Measurements from ENCODE around the gene ZBTB18. TPM values are rescaled to one million over a fixed set of nuclear protein-coding genes. Genes with fewer than 3 reads are reported as not detected.

ZBTB18 gene
- total RNA-seq, 1 donor from 2014 or later, result 10.2 TPM

DNA sequence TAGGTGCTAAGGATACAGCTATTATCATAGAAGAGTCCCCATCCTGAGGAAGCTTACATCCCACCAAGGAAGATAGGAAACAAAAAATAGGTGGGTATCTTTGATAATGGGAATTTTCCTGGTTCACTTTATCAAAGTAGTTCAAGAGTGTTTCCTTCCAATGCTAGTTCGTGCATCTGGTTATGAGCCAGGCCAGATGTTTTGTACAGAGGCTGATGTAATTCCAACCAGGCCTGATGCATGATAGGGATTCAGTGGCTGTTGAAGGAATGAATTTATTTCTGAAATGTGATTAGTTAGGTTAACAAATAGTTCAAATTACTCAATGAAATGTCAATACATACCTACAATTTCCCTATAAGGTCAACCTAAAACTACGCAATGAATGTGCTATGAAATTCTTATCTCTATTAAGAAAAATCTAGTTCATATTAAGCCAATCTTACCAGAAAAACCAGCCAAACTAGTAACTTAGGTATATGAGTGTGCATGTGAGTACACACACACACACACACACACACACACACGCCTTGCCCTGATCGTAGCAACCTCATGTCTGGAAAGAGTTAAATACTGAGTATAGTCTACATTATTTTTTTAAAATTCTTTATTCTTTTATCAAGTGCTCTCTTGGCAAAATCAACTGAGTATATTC is 9.5 kb upstream of the ZBTB18 start:
- intact Hi-C loops (cut with micrococcal nuclease), result no loop called here

DNA sequence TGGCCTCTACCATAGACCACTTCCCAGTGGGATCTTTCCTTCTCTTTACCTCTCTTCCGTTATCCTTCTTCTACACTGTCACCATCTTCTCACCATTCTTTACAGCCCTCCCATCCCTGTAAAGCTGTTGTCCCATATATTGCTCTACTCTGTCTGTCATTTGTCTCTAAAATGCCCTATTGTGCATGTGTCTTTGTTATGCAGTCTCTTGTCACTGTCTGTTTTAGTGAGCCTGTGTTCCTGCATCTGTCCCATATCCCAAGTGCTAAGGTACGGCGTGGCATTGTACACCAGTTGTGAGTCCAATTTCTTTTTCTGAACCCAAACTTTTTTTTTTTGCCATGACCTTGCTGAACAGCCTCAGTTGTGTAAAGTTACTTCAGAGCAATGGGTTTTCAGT is 8.8 kb upstream of the ZBTB18 start:
- intact Hi-C loops (cut with micrococcal nuclease), result no loop called here

DNA sequence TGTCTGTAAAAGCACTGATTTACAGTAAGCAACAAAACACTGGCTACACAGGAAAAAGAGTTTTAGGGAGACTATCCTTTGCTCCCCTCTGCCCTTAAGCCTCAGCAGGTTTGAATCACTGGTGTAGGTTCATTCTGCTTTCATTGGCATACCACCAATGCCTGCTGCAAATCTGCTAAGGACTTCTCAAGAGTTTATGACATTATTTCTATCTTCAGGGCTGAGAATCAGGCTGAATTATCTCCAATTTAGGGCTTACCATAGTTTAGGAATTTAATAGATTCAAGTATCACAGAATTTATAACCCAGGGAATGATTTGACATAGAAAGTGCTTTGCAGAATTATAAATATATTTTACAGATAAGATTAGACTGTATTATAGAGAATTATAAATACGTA is 6.7 kb upstream of the ZBTB18 start:
- intact Hi-C loops (cut with micrococcal nuclease), result no loop called here

DNA sequence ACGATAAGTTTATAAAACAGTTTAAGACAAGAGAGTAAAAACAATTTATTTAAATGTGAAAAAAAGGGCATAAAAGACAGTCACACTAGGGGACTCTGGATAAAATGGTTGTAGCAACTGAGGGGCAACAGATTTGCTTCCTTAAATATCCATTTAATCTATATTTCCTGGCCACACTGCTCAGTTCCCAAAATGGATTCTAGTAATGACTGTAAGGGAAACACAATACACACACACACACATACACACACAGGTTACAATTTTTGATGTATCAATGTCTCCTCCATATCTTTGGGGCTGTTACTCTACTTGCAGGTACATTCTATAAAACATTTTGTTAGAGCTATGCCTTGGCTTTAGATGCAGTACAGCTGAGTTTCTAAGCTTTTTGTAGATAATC is 4.8 kb upstream of the ZBTB18 start:
- intact Hi-C loops (cut with micrococcal nuclease), result loop anchor here (5.0 kb wide), 2 partner anchors 299 to 1111 kb away; no protein-coding TSS in a partner anchor

DNA sequence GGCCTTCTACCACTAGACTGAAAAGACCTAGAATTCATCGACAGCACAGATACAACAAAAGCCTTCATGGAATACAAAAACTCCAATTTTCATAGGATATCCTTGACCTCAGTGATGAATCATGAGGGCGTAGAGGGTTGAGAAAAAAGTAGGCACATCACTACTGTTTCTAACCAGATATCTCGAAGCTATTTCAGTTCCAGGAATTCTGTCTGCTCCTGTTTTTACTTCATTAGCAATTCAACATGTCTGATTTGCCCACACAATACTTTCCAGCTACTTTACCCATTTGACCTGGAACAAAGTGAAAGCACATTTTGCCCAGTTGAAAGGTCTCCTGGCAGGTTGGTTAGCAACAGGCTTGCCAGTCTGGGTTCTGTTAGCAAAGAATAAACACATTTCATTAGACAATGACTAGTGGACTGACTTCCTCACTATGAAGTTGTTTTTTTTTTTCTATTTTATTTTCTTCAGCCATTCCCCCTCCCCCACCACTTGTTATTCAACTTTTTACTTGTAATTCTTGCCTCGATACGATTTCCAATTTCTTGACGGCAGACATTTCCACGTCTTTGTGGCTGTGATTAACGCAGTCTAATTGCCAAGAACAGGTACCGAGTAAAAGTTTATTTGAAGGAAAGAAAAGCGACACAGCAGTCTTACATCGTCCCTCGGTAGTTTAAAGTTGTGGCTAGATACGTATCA is 4.0 kb upstream of the ZBTB18 start:
- intact Hi-C loops (cut with micrococcal nuclease), result loop anchor here (1.0 to 5.0 kb wide), 3 partner anchors 300 to 1110 kb away; no protein-coding TSS in a partner anchor

DNA sequence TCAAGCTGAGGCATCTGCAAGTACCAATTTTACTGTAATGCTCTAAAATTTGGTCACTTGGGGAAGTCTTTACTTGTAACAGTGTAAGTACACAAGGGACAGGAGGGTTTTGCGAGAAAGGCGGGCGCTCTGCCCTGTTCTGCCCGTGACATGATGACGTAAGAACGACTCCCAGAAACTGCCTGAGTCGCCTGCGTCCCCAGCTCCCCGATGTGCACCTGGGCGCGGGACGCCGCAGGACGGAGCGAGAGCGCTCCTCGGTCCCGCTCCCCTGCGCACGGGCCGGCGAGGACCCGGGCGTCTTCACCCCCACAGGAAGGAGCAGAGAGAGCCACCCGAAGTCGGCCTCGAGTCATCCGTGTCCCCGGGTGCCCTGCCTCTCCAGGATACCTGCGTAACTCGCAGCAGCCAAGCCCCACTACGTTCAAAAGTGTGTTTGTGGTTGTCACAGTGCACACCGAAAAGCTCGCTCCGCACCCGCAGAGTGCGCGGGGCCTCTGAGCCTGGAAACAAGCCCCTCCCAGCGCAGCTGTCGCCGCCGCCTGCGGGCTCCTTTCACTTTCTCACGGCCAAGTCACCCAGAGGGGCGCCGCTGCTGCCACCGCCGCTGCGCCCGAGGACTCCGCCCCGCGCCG is 3.3 kb upstream of the ZBTB18 start:
- intact Hi-C loops (cut with micrococcal nuclease), result loop anchor here (1.0 to 5.0 kb wide), 15 partner anchors 196 to 1110 kb away; partner anchors contain the start of genes CEP170 and COX20

DNA sequence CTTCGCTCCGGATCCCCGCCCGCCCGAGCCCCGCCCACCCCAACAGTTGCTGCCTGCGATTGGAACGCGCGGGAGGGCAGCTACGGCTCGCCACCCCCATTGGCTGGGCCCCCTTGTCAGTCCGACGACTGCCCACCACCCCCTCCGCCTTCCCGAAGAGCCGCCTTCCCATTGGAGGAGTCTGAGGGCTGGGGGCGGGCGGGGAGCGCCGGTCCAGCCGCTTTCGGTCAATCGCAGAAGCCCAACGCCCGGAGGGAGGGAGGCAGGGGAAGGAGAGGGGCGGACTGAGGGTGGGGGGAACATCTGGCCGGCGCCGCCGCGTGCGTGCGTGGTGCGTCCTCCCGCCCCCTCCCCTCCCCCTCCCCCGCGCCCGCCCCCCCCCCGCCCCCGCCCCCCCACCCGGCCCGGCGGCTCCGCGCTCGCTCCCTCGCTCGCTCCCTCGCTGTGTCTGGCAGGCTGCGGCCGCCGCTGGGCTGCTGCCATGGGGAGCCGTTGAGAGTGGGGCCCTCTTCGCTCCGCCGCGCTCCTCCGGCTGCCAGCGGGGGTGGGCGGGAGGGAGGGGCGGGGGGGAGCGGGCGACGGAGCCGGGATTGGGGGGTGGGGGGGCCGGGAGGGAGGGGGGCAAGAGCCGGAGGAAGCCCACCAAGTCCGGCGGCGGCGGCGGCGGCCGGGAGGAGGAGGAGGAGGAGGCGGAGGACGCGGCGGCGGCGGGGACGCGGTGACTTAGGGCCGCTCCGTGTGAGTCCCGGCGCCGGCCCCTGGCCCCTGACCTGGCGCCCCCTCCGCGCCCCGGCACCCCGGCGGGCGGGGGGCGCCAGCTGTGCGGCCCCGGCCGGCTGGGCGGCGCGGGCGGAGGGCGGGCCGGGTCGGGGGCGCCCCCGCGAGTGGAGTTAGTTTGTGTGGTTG is 2.6 kb upstream of the ZBTB18 start:
- intact Hi-C loops (cut with micrococcal nuclease), result loop anchor here (1.0 to 5.0 kb wide), 14 partner anchors 197 to 1109 kb away; partner anchors contain the start of genes CEP170 and COX20

DNA sequence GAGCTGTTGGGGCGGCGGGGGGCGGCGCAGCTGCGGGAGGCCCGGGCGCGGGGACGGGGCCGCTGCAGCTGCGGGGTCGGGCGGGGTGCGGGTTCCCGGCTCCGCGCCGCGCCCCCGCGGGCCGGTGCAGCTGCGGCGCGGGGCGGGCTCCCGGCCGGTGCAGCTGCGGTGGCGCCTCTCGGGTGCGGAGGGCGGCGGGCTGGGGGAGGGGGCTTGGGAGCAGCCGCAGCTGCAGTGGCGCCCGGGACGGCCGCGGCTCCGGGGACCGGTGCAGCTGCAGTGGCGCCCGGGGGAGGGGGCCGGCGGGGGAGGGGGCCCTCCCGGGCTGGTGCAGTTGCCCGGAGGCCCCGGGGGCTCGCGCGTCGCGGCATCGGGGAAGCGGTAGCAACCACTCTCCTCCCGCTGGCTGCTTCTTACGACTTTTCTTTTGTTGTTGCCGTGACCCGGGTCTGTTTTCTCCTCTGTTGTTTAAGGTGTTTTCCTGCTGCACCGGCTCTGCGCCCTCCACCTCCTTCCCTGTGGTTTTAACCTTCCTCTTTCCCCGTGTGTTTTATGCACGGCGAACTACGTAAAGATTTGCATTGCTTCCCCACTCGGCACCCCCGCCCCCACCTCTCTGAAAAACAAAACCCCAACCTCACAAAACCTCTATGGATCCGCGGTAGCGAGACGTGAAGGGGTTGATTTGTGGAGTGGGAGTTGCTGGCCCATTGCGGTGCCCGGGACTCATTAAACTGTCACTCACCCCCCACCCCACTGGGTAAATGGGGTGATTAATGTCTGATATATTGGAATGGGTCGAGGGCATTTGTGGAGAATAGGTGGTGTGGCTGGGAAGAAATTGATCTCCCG is 1.7 kb upstream of the ZBTB18 start:
- intact Hi-C loops (cut with micrococcal nuclease), result loop anchor here (1.0 to 5.0 kb wide), 8 partner anchors 25 to 1108 kb away; partner anchors contain the start of gene COX20

DNA sequence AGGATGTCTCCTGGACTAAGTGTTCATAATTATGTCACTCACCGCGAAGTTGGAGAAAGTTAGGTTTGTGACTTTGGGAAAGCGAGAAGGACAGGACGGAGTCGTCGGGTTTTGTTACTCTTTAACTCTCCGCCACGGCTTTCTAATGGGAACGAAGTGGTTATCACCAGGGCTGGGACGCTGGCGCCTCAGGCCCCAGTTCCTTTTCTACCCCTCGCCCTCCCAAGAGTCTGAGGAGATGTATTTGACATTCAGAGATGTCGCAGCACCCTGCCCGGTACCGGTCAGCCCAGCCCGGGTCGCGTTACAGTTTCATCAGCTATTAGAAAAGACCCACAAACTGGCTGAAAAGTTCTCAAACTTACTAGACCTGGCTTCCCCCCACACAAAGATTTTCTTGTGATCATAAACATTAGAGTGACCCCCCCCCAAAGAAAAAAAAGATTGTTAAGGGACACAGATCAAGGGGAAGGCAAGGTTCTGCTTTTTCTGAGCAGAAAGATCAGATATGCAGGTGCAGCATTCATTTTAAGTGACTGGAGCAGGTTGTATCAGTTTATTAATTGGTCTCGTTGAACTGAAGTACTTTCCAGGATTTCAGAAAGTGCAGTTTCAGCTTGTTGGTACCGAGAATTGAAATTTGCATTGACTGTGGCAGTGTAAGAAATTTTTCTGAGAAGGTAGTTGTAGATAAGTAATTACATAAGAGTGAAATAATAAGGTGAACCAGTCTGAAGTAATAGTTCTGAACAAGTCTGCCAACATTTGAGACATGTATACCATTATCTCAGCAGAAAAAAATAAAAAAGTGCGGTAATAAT is 859 bp upstream of the ZBTB18 start:
- intact Hi-C loops (cut with micrococcal nuclease), result loop anchor here (1.0 kb wide), 1 partner anchor 24 kb away; no protein-coding TSS in a partner anchor

DNA sequence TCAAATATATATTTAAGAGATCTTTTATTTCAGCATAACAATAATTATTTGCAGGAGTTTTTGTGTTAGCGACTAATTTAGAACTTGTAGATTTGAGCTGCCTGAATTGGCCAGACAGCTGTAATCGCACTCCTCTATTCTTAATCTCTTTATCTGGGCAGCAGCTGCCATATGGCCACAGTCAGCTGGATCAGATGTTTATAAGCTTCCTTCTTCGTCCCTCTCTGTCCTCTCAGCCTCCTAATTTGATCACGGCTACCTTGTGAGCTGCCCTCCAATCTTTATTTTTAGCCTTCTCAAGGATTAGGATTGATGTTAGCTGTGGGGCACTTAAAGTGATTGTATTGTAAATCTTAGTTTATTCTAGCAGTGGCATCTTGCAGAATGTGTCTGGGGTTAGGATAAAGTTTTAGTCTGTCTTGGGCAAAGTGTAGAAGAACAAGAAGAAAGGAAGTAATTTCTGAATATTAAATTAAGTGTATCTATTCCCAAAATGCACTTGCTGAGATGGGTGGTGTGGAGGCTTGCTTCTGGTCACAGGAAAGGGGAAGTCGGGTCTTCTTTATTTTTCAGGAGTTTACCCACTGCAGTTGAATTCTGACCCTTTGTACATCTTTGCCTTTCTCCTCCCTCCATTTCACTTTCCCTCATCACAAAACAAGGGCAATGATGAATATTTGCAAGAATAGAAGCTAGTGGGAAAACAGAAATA is 1.1 kb downstream of the ZBTB18 start:
- intact Hi-C loops (cut with micrococcal nuclease), result no loop called here

DNA sequence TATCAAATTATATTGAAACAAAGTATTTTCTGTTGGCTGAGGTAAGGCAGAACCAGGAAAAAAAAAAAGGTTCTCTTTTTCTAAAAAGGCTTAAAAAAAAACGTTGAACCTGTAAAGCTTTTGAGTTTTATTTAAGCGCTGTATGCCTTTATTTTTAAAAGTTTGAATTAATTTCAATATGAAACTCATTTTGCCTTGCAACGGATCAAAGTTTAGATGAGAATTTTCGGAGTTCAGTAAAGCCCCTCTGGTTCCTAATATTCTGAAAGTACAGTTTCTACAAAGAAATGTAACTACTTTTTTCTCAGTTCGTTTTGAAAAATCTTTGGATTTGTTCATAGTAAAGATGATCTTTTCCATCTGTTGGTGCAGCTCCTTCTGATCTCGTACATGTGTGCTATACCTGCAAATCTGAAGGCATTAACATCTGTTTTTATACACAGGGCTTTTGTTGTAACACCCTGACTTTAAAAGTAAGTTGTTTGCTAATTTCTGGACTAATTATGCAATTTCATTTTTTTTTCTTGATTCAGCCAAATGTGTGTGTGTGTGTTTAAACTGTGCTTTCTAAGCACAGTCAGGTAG is 1.7 kb downstream of the ZBTB18 start:
- intact Hi-C loops (cut with micrococcal nuclease), result no loop called here

DNA sequence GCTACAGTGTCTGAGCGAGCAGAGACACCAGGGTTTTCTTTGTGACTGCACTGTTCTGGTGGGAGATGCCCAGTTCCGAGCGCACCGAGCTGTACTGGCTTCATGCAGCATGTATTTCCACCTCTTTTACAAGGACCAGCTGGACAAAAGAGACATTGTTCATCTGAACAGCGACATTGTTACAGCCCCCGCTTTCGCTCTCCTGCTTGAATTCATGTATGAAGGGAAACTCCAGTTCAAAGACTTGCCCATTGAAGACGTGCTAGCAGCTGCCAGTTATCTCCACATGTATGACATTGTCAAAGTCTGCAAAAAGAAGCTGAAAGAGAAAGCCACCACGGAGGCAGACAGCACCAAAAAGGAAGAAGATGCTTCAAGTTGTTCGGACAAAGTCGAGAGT is 2.7 kb downstream of the ZBTB18 start:
- intact Hi-C loops (cut with micrococcal nuclease), result no loop called here

DNA sequence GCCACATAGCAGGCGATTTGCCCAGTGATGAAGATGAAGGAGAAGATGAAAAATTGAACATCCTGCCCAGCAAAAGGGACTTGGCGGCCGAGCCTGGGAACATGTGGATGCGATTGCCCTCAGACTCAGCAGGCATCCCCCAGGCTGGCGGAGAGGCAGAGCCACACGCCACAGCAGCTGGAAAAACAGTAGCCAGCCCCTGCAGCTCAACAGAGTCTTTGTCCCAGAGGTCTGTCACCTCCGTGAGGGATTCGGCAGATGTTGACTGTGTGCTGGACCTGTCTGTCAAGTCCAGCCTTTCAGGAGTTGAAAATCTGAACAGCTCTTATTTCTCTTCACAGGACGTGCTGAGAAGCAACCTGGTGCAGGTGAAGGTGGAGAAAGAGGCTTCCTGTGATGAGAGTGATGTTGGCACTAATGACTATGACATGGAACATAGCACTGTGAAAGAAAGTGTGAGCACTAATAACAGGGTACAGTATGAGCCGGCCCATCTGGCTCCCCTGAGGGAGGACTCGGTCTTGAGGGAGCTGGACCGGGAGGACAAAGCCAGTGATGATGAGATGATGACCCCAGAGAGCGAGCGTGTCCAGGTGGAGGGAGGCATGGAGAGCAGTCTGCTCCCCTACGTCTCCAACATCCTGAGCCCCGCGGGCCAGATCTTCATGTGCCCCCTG is 3.3 kb downstream of the ZBTB18 start:
- intact Hi-C loops (cut with micrococcal nuclease), result no loop called here

DNA sequence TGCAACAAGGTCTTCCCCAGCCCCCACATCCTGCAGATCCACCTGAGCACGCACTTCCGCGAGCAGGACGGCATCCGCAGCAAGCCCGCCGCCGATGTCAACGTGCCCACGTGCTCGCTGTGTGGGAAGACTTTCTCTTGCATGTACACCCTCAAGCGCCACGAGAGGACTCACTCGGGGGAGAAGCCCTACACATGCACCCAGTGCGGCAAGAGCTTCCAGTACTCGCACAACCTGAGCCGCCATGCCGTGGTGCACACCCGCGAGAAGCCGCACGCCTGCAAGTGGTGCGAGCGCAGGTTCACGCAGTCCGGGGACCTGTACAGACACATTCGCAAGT is 3.8 kb downstream of the ZBTB18 start:
- intact Hi-C loops (cut with micrococcal nuclease), result no loop called here

DNA sequence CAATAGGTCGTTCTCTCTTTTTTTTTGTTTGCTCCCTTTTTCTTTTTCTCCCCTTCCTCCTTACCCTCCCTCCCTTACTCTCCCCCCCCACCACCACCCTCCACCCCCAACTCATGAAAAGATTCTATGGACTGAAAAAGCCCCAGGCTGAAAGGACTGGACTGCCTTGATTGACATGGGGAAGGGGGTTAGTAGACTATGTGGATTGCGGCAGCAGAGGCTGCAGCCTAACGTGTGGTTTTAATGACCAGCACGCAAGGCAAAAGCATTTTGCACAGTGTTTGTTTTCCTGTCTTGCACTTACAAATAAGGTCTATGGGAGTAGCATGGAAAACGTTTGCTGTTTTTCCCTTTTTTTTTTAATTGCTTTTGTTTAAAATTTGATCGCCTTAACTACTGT is 5.5 kb downstream of the ZBTB18 start:
- intact Hi-C loops (cut with micrococcal nuclease), result no loop called here

DNA sequence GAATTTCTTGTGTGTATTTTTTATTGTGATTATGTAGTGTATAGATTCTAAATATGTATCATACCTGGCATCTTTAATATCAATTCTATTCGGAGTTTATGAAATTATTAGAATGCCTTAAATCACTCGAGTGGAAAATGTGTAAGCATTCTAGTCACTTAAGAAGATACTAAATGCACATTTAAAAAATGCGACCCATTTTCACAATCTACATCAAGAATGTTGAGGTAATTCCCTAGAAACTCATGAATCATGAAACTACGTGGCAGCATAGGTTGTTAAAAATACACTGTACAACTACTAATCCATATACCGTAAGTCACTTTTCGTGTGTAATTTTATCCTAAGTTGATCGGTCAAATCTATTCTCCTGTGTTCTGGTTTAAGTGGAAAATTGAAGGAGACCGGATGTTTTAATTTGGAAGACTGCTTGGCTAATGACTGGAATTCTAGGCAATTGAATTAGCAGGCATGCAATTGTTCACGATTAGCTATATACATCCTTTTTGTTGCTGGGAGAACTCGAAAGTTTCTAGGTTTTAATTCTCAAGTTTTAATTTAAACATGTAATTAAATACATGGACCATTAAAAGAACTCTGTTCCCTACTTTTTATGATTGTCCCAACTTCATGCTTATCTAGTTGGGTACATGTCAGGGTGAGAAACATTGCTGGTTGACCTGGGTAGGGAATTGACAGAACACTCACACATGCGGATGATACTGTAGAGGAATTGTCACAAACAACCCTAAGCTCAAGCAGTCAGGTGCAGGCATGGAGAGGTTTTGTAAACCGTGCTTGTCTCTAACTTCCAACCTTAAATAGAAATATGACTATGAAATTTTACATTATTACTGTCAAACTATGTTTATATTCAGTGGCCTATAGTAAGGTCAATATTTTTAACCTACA is 6.6 kb downstream of the ZBTB18 start:
- intact Hi-C loops (cut with micrococcal nuclease), result no loop called here

DNA sequence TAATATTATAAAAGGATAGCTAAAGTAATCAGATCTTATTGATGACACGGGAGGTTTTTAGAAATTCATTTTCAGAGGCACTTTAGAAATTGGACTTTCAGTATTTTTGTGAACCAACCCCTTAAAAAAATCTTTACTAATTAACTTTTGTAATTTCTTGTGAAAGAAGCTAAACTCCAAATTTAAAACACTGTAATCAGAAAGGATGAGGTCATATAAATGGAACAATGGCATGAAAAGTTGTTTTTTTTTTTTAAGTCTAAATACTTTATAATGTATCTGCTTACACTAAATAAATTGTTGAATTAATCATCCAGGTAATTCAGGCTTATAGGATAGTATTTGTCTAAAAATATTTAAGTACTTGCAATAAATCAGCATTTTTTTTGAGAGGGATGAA is 9.0 kb downstream of the ZBTB18 start:
- intact Hi-C loops (cut with micrococcal nuclease), result no loop called here

Data from T-helper 1 cell treated with Interleukin-12 subunit alpha and Interleukin-12 subunit beta and Interleukin-4 antibody, amounts not matched to agents 30 ng/mL and 1 ng/mL, for 36 hours (primary cell).